Hepatocyte (in vitro differentiated cells): ENCODE results near the gene NR3C2. TPM values are rescaled to one million over a fixed set of nuclear protein-coding genes. Genes with fewer than 3 reads are reported as not detected.

Experiments used
- DNase-seq: peaks from one replicate; pipeline ENCODE4 v3.0.0-alpha.2; 2016; ENCODE audit warnings: low spot score
- H2AFZ ChIP-seq: fragments of 200-600 bp; sonication (generic); 2 replicates; pipeline ENCODE4 v1.6.0; 2016; ENCODE audit warnings: antibody characterized with exemption, mild to moderate bottlenecking
- H3K27ac ChIP-seq: fragments of 200-600 bp; sonication (generic); 2 replicates; pipeline ENCODE4 v1.5.1; 2016; ENCODE audit warnings: mild to moderate bottlenecking
- H3K27me3 ChIP-seq: fragments of 200-600 bp; sonication (generic); 2 replicates; pipeline ENCODE4 v1.6.1; 2016
- H3K36me3 ChIP-seq: fragments of 200-600 bp; sonication (generic); replicated peaks from 2 replicates; pipeline ENCODE4 v1.5.1; 2016; ENCODE audit warnings: low read depth; ENCODE audit not compliant: insufficient read depth
- H3K4me1 ChIP-seq: fragments of 200-600 bp; sonication (generic); 2 replicates; pipeline ENCODE4 v1.5.1; 2016; ENCODE audit warnings: mild to moderate bottlenecking, moderate library complexity; ENCODE audit not compliant: insufficient read depth
- H3K4me2 ChIP-seq: fragments of 200-600 bp; sonication (generic); 2 replicates; pipeline ENCODE4 v1.6.0; 2016
- H3K4me3 ChIP-seq: fragments of 200-600 bp; sonication (generic); 2 replicates; pipeline ENCODE4 v1.5.1; 2016; ENCODE audit warnings: mild to moderate bottlenecking
- H3K79me2 ChIP-seq: fragments of 200-600 bp; sonication (generic); 2 replicates; pipeline ENCODE4 v1.6.0; 2017; ENCODE audit warnings: mild to moderate bottlenecking
- H3K9me2 ChIP-seq: fragments of 200-600 bp; sonication (generic); replicated peaks from 2 replicates; pipeline ENCODE4 v1.6.0; 2017; ENCODE audit warnings: mild to moderate bottlenecking; ENCODE audit not compliant: insufficient read depth
- H3K9me3 ChIP-seq: fragments of 200-600 bp; sonication (generic); 2 replicates; pipeline ENCODE4 v1.5.1; 2016; ENCODE audit warnings: low read depth, mild to moderate bottlenecking
- H4K20me1 ChIP-seq: fragments of 200-600 bp; sonication (generic); 2 replicates; pipeline ENCODE4 v1.6.0; 2016; ENCODE audit warnings: mild to moderate bottlenecking; ENCODE audit not compliant: insufficient read depth, poor library complexity, severe bottlenecking
- CTCF ChIP-seq: fragments of 200-600 bp; sonication (generic); IDR thresholded peaks from 2 replicates; pipeline ENCODE4 v1.5.1; 2016; ENCODE audit warnings: antibody characterized with exemption, mild to moderate bottlenecking; ENCODE audit not compliant: poor library complexity
- EZH2 ChIP-seq: fragments of 200-600 bp; sonication (generic); IDR thresholded peaks from 2 replicates; pipeline ENCODE4 v1.6.1; 2016; ENCODE audit warnings: antibody characterized with exemption, mild to moderate bottlenecking, borderline replicate concordance
- EZH2phosphoT487 ChIP-seq: fragments of 200-600 bp; sonication (generic); IDR thresholded peaks from one replicate; pipeline ENCODE4 v1.6.1; 2018; ENCODE audit warnings: antibody characterized with exemption, mild to moderate bottlenecking, low read depth, moderate library complexity; ENCODE audit not compliant: unreplicated experiment, severe bottlenecking
- WGBS: methylation state at CpG from one replicate; pipeline ENCODE4 v1.1.6; 2016; ENCODE audit warnings: low lambda C conversion rate; ENCODE audit errors: missing lambda C conversion rate; 5-methylcytosine and 5-hydroxymethylcytosine counted together
- polyA plus RNA-seq: library from polyadenylated mRNA; unstranded; fragments of >200 nt; fragmentation: Nextera tagmentation; extraction: Ambion mirVana; gene quantifications from 2 replicates; pipeline ENCODE4 v1.2.1, GENCODE V29; 2016
- total RNA-seq: library from RNA; depleted of rRNA; stranded (reverse); fragments of >200 nt; gene quantifications from 2 replicates; pipeline ENCODE4 v1.2.3, GENCODE V29; 2014

The NR3C2 gene
- total and polyA plus RNA-seq, 2 experiments from 2014 or later: 2.3 to 7.1 TPM

- no peak for DNase-seq
- no peak overlapping the region for H3K27ac ChIP-seq
- 57% methylated on average over 3 of the region's 3 CpGs for WGBS
- peaks cover 6% of the 10 kb centered on the region for H3K4me1 ChIP-seq
- no peaks in the 10 kb centered on the region for H4K20me1 ChIP-seq
- H2AFZ ChIP-seq: no peak overlapping the region
- H3K79me2 ChIP-seq: no peaks in the 10 kb centered on the region
- no peaks in the 10 kb centered on the region for H3K9me3 ChIP-seq
- no peaks in the 10 kb centered on the region for H3K9me2 ChIP-seq
- no peak overlapping the region for H3K4me3 ChIP-seq
- H3K36me3 ChIP-seq: no peaks in the 10 kb centered on the region
- TF ChIP-seq EZH2phosphoT487 (no peak), EZH2 (no peak), CTCF (no peak)
- no peak overlapping the region for H3K4me2 ChIP-seq
- H3K27me3 ChIP-seq: no peaks in the 10 kb centered on the region
These were observed 153.8 kb downstream of the NR3C2 start for GRCh38 chr4:148288448-148288847.

DNA sequence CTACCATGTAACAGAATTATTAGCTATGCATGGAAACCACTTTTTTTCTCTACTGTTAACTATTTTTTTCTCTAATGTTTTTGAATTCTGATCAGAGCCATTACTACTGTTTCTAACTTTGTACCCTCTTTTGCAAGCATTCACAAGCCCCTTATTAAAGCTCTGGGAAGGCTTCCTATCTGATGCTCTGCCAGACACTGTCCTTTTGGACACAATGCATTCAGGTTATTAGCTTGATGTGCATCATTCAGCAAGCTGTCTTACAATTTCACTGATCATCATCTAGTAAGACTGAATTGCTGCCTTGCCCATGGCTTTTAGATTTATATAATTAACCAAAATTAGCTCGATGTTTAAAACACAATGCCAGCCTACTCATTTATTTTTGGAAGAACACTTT is 155.1 kb downstream of the NR3C2 start:
- H3K79me2 ChIP-seq: no peaks in the 10 kb centered on the region
- no peak for DNase-seq
- H3K4me3 ChIP-seq: no peak overlapping the region
- no peak for TF ChIP-seq EZH2
- TF ChIP-seq CTCF: no peak
- TF ChIP-seq EZH2phosphoT487: no peak
- no peak overlapping the region for H3K27ac ChIP-seq
- no peak overlapping the region for H3K4me2 ChIP-seq
- H3K9me3 ChIP-seq: no peaks in the 10 kb centered on the region
- no peaks in the 10 kb centered on the region for H3K36me3 ChIP-seq
- H3K9me2 ChIP-seq: no peaks in the 10 kb centered on the region
- peaks cover 7% of the 10 kb centered on the region for H3K4me1 ChIP-seq
- 95% methylated on average over 1 of the region's 1 CpG for WGBS
- no peaks in the 10 kb centered on the region for H3K27me3 ChIP-seq
- H4K20me1 ChIP-seq: no peaks in the 10 kb centered on the region
- no peak overlapping the region for H2AFZ ChIP-seq

GRCh38 chr4:148286012-148286411 is 156.2 kb downstream of the NR3C2 start:
- no peak overlapping the region for H3K27ac ChIP-seq
- no peak for DNase-seq
- no peak overlapping the region for H2AFZ ChIP-seq
- H3K27me3 ChIP-seq: no peaks in the 10 kb centered on the region
- H3K9me3 ChIP-seq: no peaks in the 10 kb centered on the region
- H3K36me3 ChIP-seq: no peaks in the 10 kb centered on the region
- peaks cover 7% of the 10 kb centered on the region for H3K4me1 ChIP-seq
- no peaks in the 10 kb centered on the region for H3K79me2 ChIP-seq
- H3K4me2 ChIP-seq: no peak overlapping the region
- H3K4me3 ChIP-seq: no peak overlapping the region
- no peaks in the 10 kb centered on the region for H4K20me1 ChIP-seq
- TF ChIP-seq EZH2phosphoT487: no peak
- TF ChIP-seq CTCF: no peak
- TF ChIP-seq EZH2: no peak
- no peaks in the 10 kb centered on the region for H3K9me2 ChIP-seq

DNA sequence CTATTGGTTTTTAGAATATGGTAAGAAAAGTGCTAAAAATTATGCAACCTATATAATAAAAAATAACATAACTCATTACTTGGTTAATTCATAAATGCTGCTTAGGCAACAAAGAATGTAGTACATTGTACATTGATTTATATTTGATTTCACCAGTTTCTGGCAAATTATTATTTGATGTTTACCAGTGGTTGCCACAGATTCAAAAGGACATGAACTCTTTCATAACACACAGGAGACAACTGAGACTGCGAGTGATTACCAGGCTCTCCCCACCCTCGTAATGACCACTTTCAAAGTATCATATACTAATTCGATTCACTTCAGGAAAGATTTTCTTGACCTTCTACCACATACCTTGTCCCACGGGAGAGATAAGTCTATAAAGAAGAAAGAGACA is 158.5 kb downstream of the NR3C2 start:
- Histone ChIP-seq H3K27ac (no peak overlapping the region), H3K9me2 (no peaks in the 10 kb centered on the region), H4K20me1 (no peaks in the 10 kb centered on the region), H3K79me2 (no peaks in the 10 kb centered on the region), H3K4me2 (no peak overlapping the region), H3K4me1 (peaks cover 7% of the 10 kb centered on the region), H2AFZ (no peak overlapping the region), H3K9me3 (no peaks in the 10 kb centered on the region), H3K36me3 (no peaks in the 10 kb centered on the region), H3K4me3 (no peak overlapping the region), H3K27me3 (no peaks in the 10 kb centered on the region)
- TF ChIP-seq EZH2: no peak
- DNase-seq: no peak
- 84% methylated on average over 4 of the region's 4 CpGs for WGBS
